ENCODE measurements around the gene SLC28A2. TPM values are rescaled to one million over a fixed set of nuclear protein-coding genes. Genes with fewer than 3 reads are reported as not detected.
A peak's percentile ranks its signal among the peaks of the same experiment; 100 is the strongest.

Gene SLC28A2
- total and polyA plus RNA-seq, 9 of the 15 experiments (the other 6 are each of a cell fraction or from before 2014, with no cell fraction given): 0.03 to 0.04 TPM; not detected in 7

DNA sequence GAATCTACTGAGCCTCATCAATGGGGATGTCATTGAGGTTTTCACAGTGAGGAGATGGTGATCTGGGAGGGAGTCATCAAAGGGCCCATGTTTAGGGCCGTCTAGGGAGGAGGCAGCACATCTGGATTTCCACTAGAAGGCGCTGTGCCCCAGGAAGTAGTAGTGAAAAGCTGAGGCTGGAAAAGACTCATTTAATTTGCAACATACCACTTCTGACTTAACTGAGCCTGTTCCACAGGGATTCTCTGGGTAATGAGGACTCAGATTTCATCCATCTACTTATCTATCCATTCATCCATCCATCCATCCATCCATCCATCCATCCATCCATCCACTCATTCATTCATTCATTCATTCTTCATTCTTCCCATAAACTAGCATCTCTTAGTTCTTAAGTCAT is 46.8 kb upstream of the SLC28A2 start (continued):
- no peak for TF ChIP-seq SMARCB1 (IDR thresholded peaks at IDR 0.05; ENCODE audit: insufficient read length, low read depth)
- no peak for TF ChIP-seq CEBPB (tag; IDR thresholded peaks at IDR 0.05)
- no peak for TF ChIP-seq HSF4 (CRISPR knock-in tag; IDR thresholded peaks at IDR 0.05; ENCODE audit: borderline replicate concordance)
- TF ChIP-seq ZNF431 (CRISPR knock-in tag; IDR thresholded peaks at IDR 0.05): no peak
- TF ChIP-seq TCF7L2 (IDR thresholded peaks at IDR 0.05; ENCODE audit: low read depth, low read length): no peak
- peak; percentile 35; the same call in 1 of the 2 replicates for TF ChIP-seq XRCC5 (IDR thresholded peaks at IDR 0.05; ENCODE audit: low read depth, low read length)
- no peak for TF ChIP-seq MTA2 (IDR thresholded peaks at IDR 0.05; ENCODE audit: low read depth)
- TF ChIP-seq TBL1XR1 (IDR thresholded peaks at IDR 0.05; ENCODE audit: low read length in 2 of 2): no peak
- no peak for TF ChIP-seq GTF2A2 (tag; IDR thresholded peaks at IDR 0.05)
- TF ChIP-seq YY1 (IDR thresholded peaks at IDR 0.05; ENCODE audit: borderline replicate concordance in 1 of 3, control insufficient read depth in 1 of 3, extremely low read depth in 1 of 3, insufficient read depth in 3 of 3, insufficient read length in 1 of 3, insufficient replicate concordance in 2 of 3, low read depth in 1 of 3, low read length in 2 of 3): peak in 1 of 3 experiments; percentile 37
- TF ChIP-seq, protein P1, sequence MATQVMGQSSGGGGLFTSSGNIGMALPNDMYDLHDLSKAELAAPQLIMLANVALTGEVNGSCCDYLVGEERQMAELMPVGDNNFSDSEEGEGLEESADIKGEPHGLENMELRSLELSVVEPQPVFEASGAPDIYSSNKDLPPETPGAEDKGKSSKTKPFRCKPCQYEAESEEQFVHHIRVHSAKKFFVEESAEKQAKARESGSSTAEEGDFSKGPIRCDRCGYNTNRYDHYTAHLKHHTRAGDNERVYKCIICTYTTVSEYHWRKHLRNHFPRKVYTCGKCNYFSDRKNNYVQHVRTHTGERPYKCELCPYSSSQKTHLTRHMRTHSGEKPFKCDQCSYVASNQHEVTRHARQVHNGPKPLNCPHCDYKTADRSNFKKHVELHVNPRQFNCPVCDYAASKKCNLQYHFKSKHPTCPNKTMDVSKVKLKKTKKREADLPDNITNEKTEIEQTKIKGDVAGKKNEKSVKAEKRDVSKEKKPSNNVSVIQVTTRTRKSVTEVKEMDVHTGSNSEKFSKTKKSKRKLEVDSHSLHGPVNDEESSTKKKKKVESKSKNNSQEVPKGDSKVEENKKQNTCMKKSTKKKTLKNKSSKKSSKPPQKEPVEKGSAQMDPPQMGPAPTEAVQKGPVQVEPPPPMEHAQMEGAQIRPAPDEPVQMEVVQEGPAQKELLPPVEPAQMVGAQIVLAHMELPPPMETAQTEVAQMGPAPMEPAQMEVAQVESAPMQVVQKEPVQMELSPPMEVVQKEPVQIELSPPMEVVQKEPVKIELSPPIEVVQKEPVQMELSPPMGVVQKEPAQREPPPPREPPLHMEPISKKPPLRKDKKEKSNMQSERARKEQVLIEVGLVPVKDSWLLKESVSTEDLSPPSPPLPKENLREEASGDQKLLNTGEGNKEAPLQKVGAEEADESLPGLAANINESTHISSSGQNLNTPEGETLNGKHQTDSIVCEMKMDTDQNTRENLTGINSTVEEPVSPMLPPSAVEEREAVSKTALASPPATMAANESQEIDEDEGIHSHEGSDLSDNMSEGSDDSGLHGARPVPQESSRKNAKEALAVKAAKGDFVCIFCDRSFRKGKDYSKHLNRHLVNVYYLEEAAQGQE (IDR thresholded peaks at IDR 0.05; ENCODE audit: borderline replicate concordance): peak; percentile 76; the same call in 1 of the 2 replicates
- TF ChIP-seq, protein P1 (CRISPR knock-in tag; IDR thresholded peaks at IDR 0.05; ENCODE audit: low read depth): no peak
- TF ChIP-seq MAZ (CRISPR knock-in tag; conservative IDR thresholded peaks at IDR 0.05 in 1 of 2, IDR thresholded peaks at IDR 0.05 in 1 of 2): no peak
- TF ChIP-seq HCFC1 (IDR thresholded peaks at IDR 0.05; ENCODE audit: low read depth, low read length): no peak
- TF ChIP-seq PCBP1 (IDR thresholded peaks at IDR 0.05; ENCODE audit: low read depth, low read length, poor library complexity, severe bottlenecking): no peak
- TF ChIP-seq NFE2L1 (tag; IDR thresholded peaks at IDR 0.05; ENCODE audit: borderline replicate concordance, low read depth): no peak
- TF ChIP-seq ZNF239 (CRISPR knock-in tag; IDR thresholded peaks at IDR 0.05): no peak
- TF ChIP-seq ZNF354B (CRISPR knock-in tag; IDR thresholded peaks at IDR 0.05): no peak
- no peak for TF ChIP-seq IFI16 (CRISPR knock-in tag; IDR thresholded peaks at IDR 0.05)
- TF ChIP-seq FOXA3 (CRISPR knock-in tag; conservative IDR thresholded peaks at IDR 0.05 in 1 of 2, IDR thresholded peaks at IDR 0.05 in 1 of 2): no peak
- no peak for TF ChIP-seq SIRT6 (IDR thresholded peaks at IDR 0.05; ENCODE audit: low read depth, low read length)
- no peak for TF ChIP-seq DPF2 (IDR thresholded peaks at IDR 0.05)
